GM21367 (cell line): ENCODE measurements around the gene TMEM161A.
"Not testable (repeated sequence)": the region's sequence is repeated elsewhere in the genome, so short reads cannot be mapped to it uniquely, and the experiment has no call there.

Source experiments
- ATAC-seq: cut with Tn5 transposase; IDR thresholded peaks from one replicate; pipeline ENCODE4 v1.9.1; 2021; ENCODE audit not compliant: unreplicated experiment

TMEM161A gene

DNA sequence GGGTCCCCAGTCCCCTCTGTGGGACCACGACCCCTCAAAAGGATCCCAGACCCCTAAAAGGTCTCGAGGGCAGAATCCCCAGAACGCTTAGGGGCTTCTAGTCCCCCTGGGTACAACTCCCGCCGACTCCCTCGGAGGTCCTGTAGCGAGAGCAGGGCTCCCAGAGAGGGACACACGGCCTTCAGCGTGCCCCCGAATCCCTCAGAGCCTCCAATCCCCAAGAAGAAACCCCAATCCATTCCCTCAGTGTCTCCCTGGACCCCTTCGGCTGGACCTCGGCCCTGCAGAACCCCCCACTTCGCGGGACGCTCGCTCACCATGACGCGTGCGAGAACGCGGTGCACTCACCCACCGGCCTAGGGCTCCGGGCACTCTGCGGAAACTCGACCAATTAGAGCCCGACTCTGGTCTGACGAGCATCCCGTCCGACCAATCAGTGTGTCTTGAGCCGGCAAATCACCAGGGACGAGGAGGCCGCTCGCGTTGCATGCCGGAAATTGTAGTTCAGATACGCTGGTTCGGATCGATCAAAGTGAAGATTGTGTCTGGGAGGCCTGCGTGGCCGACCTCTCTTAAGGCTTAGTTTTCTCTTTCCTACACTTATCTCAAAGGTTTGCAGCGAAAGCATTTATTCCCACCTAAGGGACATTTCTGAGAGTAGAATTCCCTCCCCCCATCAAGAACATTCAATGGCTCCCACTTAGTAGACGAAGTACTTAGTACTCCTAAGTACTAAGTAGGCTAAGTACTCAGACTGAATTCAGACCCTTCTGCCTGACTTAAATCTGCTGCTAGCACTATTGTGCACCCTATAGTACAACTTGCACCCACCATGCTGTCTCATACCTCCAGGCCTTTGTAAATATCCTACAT is at the start of gene TMEM161A:
TSS of gene TMEM161A (minus strand) at position 370 of the 873 bp plus-strand sequence. CDS start at position 320, 50 bp downstream.
- peak; percentile 97 for ATAC-seq

DNA sequence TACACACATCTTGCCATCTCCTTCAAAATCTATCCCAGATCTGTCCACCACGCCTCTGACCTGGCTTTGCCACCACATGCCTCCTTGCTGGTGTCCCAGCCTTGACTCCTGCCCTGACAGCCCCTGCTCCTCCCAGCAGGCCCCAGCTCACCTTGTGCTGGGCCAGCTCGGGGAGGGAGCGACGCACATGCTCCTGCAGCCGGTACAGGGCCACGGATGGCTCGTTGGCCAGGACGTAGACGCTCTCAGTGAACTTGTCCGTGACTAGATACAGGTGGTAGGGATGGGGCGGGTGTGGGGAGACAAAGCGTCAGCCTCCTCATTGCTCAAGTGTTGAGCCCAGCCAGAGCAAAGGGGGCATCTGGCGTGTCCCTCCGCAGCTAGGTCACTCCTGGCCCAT is 48.5 kb upstream of the TMEM161A start:
- no peak for ATAC-seq

DNA sequence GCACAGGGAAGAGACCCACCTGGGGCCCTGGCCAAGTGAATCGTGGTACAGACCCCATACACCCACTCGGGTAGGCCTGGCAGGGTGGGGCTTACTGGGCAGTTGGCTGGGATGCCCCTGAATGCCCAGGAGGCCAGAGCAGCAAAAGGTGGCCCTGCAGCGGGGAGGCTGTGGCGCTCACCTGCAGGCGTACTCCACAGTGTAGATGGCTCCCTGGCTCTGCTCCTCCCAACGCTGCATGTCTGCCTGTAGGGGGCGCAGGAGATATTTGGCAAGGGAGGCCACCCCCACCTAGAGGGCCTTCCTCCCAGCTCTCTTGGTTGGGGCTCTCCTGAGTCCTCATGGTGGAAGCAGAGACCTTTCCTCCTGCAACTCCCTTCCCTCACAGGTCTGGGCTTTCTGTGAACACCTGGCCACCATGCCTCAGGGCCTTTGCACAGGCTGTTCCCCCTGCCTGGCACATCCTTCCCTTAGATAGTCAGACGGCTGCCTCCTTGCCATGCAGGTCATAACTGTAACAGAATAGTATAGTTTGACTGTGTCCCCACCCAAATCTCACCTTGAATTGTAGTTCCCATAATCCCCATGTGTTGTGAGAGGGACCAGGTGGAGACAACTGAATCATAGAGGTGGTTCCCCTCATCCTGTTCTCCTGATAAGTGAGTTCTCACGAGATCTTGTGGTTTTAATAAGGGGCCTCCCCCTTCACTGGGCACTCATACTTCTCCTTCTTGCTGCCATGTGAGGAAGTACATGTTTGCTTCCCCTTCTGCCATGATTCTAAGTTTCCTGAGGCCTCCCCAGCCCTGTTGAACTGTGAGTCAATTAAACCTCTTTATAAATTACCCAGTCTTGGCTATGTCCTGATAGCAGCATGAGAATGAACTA is 47.8 kb upstream of the TMEM161A start:
- no peak for ATAC-seq

DNA sequence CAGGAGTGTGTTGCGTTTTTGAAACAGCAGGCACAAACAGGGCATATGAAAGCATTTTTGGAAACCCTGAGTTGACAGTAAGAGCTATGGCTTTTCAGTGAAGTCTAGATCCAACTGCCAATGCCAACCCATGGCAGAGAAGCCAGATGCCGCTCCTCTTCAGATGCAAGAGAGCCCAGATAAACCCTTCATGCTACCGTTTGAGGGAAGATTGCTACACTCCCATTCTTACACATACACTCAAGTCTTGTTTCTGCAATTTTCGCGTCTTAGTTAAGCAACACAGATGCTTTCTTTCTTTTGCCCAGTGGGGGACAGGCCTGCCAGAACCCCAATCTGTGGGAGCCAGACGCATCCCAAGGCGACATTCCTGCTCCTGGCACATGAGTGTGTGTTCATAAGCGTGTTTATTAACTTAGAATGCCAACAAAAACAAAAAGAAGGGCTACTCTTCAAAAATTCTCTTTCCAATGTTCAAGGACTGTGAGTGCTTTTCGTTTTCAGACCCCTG is 43.3 kb upstream of the TMEM161A start:
- ATAC-seq = no peak

DNA sequence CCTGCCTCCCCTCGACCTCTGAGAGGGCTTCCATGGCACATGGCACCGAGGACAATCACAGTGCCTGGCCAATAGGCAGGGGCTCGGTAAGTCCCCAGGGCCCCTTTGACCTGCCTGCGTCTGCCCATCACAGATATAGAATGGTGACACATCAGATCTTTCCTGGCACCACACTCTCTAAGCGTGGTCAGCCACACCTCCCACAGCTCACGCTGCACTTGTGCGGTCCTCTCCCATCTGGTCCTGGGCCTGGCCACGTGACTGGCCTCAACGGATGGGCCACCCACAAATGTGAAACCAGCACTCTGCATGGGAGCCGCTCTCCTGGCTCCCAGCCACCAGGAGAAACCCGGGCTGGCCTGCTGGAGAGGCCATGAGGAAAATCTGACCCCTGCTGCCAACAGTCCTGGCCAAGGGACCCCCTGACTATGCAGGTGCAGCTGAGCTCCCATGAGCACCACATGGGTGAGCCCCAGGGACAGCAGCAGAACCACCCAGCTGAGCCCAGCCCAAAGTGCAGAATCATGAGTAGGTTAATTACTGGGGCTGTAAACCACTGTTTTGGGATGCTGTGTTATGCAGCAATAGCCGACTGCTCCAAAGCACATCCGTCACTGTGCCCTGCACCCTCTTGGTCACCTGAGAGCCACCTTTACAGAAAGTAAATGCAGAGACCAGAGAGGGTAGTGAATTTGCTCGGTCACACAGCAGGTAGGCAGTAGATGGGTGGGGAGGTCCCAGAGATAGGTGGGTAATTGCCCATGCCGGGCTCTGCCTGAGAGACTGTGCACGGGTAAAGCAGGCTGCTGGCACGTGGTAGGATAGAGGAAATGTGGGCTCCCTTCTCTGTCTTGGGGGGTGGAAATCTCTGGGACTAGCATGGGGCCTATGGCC is 41.5 kb upstream of the TMEM161A start:
- no peak for ATAC-seq

DNA sequence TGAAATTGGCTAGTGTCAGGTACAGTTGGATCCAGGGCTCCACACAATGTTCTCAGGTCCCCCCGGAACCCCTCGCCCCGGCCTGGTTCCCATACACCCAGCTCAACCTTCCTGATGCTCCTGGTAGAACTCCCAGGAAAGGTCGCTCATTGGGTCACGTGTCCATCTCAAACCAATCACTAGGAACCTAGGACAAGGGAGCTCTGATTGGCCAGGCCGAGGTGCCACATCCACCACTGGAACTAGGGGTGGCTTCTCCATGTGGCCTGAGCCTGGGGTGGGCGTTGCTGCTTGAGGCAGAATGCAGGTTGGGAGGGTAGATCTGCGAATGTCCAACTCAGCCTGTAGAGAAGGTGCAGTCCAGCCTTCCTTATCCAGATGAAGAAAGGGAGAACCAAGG is 38.7 kb upstream of the TMEM161A start:
- no peak for ATAC-seq

DNA sequence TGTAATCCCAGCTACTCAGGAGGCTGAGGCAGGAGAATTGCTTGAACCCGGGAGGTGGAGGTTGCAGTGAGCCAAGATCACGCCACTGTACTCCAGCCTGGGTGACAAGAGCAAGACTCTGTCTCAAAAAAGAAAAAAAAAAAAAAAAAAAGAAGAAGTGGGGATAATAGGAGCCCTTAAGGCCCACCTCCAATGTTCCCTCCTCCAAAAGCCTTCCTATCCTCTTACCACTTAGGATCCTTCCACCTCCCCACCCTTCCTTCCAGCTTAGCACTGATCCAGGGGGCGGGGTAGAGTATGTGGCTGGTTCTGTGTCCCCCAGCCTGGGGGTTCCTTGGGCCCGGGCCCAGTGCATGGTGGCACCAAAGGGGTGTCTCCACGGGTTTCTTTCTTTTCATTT is 35.0 kb upstream of the TMEM161A start:
- not testable (repeated sequence) for ATAC-seq

DNA sequence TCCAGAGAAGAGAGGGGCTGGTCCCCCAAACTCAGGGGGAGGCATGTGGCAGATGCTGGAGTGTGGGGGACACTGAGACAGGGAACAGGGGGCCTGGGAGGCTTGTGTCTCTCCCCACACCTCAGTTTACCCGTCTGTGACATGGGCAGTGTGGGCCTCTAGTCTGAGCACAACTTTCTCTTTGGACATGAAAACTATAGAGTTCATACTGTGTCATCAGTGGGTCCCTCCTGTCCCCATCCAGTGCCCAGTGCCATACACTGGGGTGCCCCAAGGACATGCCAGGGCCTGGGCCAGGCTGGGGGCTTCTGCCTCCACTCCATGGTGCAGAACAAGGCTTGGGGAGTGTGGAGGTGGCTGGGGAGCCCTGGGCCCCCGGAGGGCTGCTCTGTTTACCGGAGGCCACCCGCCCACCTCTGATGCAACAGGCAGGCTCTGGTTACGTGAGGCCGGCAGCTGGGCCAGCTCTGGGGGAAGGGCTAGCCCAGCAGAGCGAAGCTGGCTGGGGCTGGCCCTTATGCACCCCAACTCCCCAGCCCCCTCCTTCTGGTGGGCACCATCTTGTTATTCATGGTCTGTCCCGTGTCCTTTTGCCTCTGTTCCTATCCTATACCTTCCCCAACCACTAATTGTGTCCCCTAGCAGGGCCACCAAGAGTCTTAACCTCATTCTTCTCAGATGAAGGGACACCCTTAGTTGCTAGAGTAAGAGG is 33.7 kb upstream of the TMEM161A start:
- no peak for ATAC-seq

DNA sequence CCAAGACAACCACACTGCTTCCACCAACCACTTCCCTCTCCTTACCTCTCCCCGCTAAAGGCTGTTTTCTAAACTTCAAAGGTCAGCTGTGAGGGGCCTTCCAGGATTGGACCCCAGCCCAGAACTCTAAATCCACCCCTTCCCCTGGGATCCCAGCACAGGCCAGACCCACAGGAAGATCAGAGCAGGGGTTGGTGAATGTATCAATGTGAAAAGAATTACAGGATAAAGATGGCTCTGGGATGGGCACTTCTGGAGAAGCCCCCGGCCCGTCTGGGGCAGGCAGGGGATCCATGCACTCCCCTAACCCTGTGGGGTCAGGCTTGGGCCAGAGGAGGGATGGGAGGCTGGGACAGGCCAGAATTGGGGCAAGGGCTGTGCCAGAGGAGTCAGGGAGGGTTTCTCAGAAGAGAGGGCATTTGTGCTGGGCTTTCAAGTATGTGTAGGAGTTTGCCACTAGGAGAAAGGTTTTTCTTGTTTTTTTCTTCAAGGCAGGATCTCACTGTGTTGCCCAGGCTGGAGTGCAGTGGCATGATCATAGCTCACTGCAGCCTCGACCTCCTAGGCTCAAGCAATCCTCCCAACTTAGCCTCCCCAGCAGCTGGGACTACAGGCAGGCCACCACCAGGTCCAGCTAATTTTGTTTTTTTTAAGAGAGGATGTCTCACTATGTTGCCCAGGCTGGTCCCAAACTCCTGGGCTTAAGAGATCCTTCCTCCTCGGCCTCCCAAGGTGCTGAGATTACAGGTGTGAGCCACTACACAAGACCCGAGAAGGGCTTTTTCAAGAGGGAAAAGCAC is 32.8 kb upstream of the TMEM161A start:
- no peak for ATAC-seq

DNA sequence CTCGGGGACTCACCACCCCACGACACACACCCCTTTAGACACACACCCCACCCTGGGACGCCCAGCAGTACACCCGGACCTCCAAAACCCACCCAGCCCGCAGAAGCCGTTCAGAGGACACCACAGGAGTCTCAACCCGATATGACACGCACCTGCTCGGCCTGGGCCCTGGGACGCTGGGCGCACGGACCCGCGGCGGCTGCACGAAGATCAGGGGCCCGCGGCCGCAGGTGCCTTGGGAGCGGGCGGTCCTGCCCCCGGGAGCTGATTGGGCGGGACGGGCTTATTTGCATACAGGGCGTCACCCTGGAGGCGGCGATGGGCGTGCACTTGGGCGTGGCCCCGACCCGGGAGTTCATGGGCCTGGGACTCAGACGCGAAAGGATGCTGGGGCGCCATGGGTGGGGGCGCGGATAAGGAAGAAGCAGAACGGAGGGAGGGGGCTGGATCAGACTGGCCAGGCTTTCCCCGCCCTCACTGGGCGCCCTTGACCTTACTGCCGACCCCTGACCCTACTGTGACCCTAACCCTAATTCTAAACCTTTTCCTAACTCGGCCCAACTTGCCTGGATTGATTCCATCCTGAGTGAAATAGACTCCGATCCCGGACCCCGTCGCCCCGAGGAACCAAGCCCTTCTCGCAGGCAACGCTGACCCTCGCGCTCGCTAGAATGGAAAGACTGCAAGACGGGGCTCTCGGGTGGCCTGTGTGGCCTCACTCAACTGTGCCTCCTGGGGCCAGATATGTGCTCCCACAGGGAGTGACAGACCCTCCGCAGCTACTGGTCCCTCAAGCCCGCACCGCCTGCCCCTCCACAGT is 32.0 kb upstream of the TMEM161A start, which contains the start of gene MEF2B:
TSS of gene MEF2B (minus strand) at position 211 of the 820 bp plus-strand sequence. CDS start 19,528 bp downstream, outside the sequence.
- ATAC-seq = peak; percentile 82

DNA sequence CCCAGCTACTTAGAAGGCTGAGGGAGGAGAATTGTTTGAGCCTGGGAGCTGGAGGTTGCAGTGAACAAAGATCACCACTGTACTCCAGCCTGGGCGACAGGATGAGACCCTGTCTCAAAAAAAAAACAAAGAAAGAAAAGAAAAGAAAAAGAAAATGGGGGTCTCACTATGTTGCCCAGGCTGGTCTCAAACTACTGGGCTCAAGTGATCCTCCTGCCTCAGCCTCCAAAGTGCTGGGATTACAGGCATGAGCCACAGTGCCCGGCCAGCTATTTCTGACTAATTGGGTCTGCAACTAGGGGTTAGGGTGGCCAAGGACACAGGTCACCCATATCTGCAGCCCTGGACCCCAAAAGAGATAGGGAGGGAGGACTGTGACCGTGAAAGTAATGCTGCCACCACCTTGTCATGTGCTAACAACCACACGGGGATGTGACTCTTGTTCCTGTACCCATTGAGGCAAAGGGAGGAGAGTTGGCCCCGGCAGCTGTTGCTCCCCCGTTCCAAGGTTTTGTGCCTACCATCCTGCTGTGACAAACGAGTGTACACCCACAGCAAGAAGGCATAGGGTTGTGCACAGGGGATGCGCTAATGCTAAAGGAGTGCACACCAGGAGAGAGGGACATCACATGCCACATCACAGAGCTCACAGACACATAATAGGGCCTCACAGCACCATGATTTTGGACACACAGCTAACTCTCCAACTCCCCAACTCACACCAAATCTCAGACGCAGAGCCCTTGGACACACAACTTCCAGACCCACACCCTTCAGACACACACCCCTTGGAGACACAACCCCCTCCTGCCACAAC is 31.2 kb upstream of the TMEM161A start:
- ATAC-seq = no peak

DNA sequence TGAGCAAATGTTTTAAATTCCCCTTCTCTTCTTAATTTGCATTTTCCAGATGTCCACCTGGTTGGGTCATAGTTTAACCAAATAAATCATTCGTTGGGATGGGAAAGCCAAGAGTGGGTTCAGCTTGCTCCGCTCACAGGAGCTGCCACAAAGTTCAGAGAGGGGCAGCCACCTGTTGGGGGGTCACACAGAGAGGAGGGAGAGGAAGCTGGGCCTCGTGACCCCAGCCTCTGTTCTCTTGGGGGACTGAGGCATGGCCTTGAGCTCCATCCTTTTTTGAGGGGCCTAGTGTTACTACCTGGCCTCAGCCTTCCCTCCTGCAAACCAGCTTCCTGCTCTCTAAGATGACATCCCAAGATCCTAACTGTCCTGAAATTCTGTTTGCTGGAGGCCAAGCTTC is 29.3 kb upstream of the TMEM161A start:
- ATAC-seq = no peak

DNA sequence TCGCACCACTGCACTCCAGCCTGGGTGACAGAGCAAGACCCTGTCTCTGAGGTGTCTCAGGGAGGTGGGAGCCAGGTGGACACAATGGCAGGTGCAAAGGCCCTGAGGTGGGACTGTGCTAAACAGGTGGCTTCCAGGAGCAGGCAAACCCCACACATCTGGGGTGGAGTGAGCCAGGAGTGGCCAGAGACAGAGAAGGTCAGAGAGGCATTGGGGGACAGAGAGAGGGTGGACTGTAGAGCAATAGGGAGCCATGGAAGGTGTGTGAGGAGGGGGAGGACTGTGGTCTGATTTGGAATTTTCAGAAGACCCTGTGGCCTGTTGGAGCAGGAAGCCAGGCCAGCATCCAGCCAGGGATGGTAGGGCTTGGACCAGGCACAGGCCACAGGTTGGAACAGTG is 27.1 kb upstream of the TMEM161A start:
- ATAC-seq = no peak

DNA sequence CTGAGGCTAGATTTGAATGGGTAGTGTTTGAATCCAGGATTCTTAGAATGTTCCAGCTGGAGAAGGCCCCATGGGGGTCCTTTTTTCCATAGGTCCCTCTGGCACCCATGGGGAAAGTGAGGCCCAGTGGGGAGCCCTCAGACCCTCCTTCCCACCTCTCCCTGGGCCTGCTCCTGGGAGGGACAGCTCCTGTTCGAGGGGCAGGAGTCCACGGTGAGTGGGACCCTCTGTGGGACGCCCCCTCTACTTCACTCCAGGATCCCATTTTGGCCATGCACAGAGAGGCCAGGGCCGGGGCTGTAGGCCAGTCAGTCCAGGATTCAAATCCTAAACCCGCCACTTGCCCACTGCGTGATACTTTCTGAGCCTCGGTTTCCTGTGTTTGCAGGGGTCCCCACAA is 24.2 kb upstream of the TMEM161A start:
- ATAC-seq = no peak

DNA sequence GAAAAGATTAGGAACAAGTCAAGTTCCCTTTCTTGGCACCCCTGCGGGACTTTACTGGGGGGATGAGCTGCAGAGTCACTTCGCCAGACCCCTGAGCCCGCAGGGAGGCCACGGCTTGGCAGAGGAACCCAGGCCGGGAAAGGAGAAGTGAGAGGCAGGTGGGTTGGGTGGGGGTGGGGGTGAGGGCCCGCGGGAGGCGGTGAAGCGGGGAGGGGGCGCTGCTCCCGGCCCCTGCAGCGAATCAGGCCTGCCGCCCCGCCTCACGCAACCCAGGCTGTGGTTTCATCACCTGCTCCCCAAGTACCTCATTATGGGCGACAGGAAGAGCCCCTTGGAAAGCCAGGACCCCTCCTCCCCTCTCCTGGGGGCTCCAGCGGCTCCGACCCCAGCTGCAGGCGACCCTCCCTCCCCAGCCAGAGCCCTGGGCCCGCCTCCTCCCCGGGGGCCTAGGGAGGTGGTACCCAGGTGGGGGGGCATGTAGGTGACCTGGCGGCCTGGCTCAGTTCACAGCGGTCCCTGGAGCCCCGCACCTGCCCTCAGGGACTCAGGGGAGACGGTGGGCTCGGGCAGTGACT is 22.3 kb upstream of the TMEM161A start:
- no peak for ATAC-seq

DNA sequence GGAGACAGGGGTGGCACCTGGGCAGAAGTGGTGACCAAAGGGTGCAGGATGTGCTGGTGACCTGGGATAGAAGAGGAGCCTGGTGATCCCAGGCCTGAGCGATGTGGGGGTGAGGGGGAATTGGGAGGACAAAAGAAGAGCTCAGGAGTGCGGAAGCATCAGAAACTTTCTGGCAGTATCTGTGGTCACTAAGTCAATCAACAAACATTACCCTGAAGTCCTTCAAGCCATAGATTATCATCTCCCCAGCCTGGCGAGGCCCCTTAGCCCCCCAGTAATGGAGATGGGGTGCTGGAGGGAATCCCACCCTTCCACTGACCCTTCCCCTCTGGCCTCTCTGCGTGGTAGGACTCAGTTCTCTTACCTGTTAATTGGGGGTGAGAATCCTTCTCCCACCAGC is 21.3 kb upstream of the TMEM161A start:
- no peak for ATAC-seq

DNA sequence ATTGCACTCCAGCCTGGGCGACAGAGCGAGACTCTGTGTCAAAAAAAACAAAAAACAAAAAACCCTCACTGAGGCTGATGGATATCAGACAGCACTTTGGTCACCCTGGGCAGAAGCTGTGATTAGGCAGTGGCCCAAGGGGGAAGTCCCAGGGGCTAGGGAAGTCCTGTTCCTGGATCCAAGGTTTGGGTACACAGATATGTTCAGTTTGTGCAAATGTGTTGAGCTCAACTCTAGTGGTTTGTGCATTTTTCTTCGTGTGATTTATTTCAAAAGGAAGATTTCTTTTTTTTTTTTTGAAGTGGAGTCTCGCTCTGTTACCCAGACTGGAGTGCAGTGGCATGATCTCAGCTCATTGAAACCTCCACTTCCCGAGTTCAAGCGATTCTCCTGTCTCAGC is 19.5 kb upstream of the TMEM161A start:
- ATAC-seq = no peak
